Left ventricle myocardium inferior (tissue), 1 donor: ENCODE data around the gene RCL1. TPM values are rescaled to one million over a fixed set of nuclear protein-coding genes. Genes with fewer than 3 reads are reported as not detected.

Experiments used
- DNase-seq: peaks from one replicate; pipeline ENCODE4 v3.0.0-alpha.2; 2020
- H3K27ac ChIP-seq: fragments of 200-600 bp; replicated peaks from 2 replicates; pipeline ENCODE4 v1.8.0; 2021
- H3K27me3 ChIP-seq: fragments of 200-600 bp; 2 replicates; pipeline ENCODE4 v1.8.0; 2021; ENCODE audit warnings: low read depth
- H3K36me3 ChIP-seq: fragments of 200-600 bp; 2 replicates; pipeline ENCODE4 v1.8.0; 2021
- H3K4me1 ChIP-seq: fragments of 200-600 bp; 2 replicates; pipeline ENCODE4 v1.8.0; 2021
- H3K4me3 ChIP-seq: fragments of 200-600 bp; 2 replicates; pipeline ENCODE4 v1.8.0; 2021; ENCODE audit warnings: mild to moderate bottlenecking, moderate library complexity
- H3K9me3 ChIP-seq: fragments of 200-600 bp; replicated peaks from 2 replicates; pipeline ENCODE4 v1.8.0; 2021
- CTCF ChIP-seq: fragments of 200-600 bp; IDR thresholded peaks from 2 replicates; pipeline ENCODE4 v1.8.0; 2021; ENCODE audit warnings: antibody characterized with exemption, mild to moderate bottlenecking, borderline replicate concordance
- intact Hi-C: fragments of 100-400 bp; cut with micrococcal nuclease; formaldehyde crosslinking; loops from one replicate; pipeline ENCODE4 v1.11.0; 2022
- total RNA-seq: library from RNA; stranded (reverse); fragmentation: NEBNext Ultra II Directional; extraction: Animal tissue kit (Norgen Biotek cat#: 25700); gene quantifications from one replicate; pipeline ENCODE4 v1.2.1, GENCODE V29; 2021
- donor health status: DM: no; HTN: yes; CAD: no; lungs with severe emphysema.

RCL1 gene
- total RNA-seq, 1 donor from 2014 or later = 4.9 TPM

- Histone ChIP-seq H3K27ac (no peak overlapping the region), H3K4me3 (no peak overlapping the region), H3K27me3 (no peaks in the 10 kb centered on the region), H3K4me1 (no peaks in the 10 kb centered on the region), H3K9me3 (no peaks in the 10 kb centered on the region), H3K36me3 (peaks cover 54% of the 10 kb centered on the region)
- intact Hi-C loops = no loop called here
- TF ChIP-seq CTCF = no peak
- DNase-seq = no peak
Measured at GRCh38 chr9:4857163-4857810, 64.5 kb downstream of the RCL1 start.

- no peak for TF ChIP-seq CTCF
- peaks cover 37% of the 10 kb centered on the region for H3K36me3 ChIP-seq
- H3K4me3 ChIP-seq = no peak overlapping the region
- DNase-seq = no peak
- H3K27ac ChIP-seq = no peak overlapping the region
- H3K4me1 ChIP-seq = no peaks in the 10 kb centered on the region
- H3K9me3 ChIP-seq = no peaks in the 10 kb centered on the region
- intact Hi-C loops = no loop called here
- H3K27me3 ChIP-seq = no peaks in the 10 kb centered on the region
Measured at GRCh38 chr9:4859035-4859434, 66.3 kb downstream of the RCL1 start.

DNA sequence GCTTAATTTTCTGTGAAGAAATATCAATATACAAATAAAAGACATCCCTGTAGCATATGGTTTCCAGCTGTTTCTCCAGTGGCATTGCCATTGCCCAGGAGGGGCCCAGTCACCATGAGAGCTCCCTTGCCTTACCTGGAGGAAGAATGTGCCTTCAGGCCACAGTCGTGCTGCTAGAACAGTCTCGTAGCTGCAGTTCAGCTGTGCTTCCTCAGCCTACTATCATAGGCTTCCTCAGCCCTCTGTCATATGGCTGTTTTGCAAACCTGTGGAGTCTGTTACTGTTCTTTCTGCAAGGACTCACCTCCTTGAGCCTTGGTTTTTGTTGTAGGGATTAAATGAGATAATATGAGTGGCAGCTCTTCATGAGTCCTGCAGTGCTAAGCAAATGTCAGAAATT lies 67.6 kb downstream of the RCL1 start:
- intact Hi-C loops = no loop called here
- Histone ChIP-seq H3K27me3 (no peaks in the 10 kb centered on the region), H3K4me1 (no peaks in the 10 kb centered on the region), H3K36me3 (peaks cover 30% of the 10 kb centered on the region), H3K27ac (no peak overlapping the region), H3K9me3 (no peaks in the 10 kb centered on the region), H3K4me3 (no peak overlapping the region)
- DNase-seq = no peak
- no peak for TF ChIP-seq CTCF

GRCh38 chr9:4861145-4861544 lies 68.4 kb downstream of the RCL1 start:
- DNase-seq = no peak
- intact Hi-C loops = no loop called here
- no peaks in the 10 kb centered on the region for H3K4me1 ChIP-seq

GRCh38 chr9:4861736-4862451 lies 69.2 kb downstream of the RCL1 start:
- peaks cover 30% of the 10 kb centered on the region for H3K36me3 ChIP-seq
- H3K27ac ChIP-seq = no peak overlapping the region
- intact Hi-C loops = no loop called here
- no peaks in the 10 kb centered on the region for H3K9me3 ChIP-seq
- no peak for TF ChIP-seq CTCF
- no peaks in the 10 kb centered on the region for H3K4me1 ChIP-seq
- no peaks in the 10 kb centered on the region for H3K27me3 ChIP-seq
- no peak for DNase-seq
- H3K4me3 ChIP-seq = no peak overlapping the region

More at GRCh38 chr9:4861145-4861544, 68.4 kb downstream of the RCL1 start:
- no peak overlapping the region for H3K4me3 ChIP-seq
- peaks cover 30% of the 10 kb centered on the region for H3K36me3 ChIP-seq
- H3K27ac ChIP-seq = no peak overlapping the region
- no peaks in the 10 kb centered on the region for H3K9me3 ChIP-seq
- H3K27me3 ChIP-seq = no peaks in the 10 kb centered on the region
- no peak for TF ChIP-seq CTCF
